ENCODE measurements around the gene ARL16.

- TF ChIP-seq POLR2AphosphoS5 (IDR thresholded peaks at IDR 0.05; ENCODE audit: low read depth, low read length), result no peak; the same call in 1 of the 2 replicates
- TF ChIP-seq SIN3A (IDR thresholded peaks at IDR 0.05; ENCODE audit: borderline replicate concordance, insufficient read depth, low read length), result no peak
Measured at GRCh38 chr17:81700353-81701287, 17.0 kb upstream of the ARL16 start.
